HepG2 (cell line): ENCODE measurements around the gene PSMD5. TPM values are rescaled to one million over a fixed set of nuclear protein-coding genes. Genes with fewer than 3 reads are reported as not detected.

Experiments
- BCL6 ChIP-seq: IDR thresholded peaks from 2 replicates; pipeline ENCODE4 v1.6.1; 2016; ENCODE audit warnings: missing genetic modification reagents, missing compliant biosample characterization
- DBP ChIP-seq: sonication (generic); formaldehyde crosslinking; IDR thresholded peaks from 2 replicates; pipeline ENCODE4 v1.4.0; 2020; ENCODE audit warnings: missing genetic modification reagents; ENCODE audit errors: not compliant biosample characterization
- DRAP1 ChIP-seq: IDR thresholded peaks from 2 replicates; pipeline ENCODE4 v1.6.1; 2016; ENCODE audit warnings: missing genetic modification reagents, missing compliant biosample characterization
- GATA4 ChIP-seq: sonication (generic); IDR thresholded peaks from 2 replicates; pipeline ENCODE4 v1.6.1; 2016; ENCODE audit warnings: antibody characterized with exemption, low read depth, borderline replicate concordance
- HES4 ChIP-seq: sonication (generic); formaldehyde crosslinking; IDR thresholded peaks from 2 replicates; pipeline ENCODE4 v1.9.0; 2021; ENCODE audit warnings: mild to moderate bottlenecking, missing genetic modification reagents, borderline replicate concordance
- HHEX ChIP-seq: IDR thresholded peaks from 2 replicates; pipeline ENCODE4 v1.6.1; 2016; ENCODE audit warnings: control low read depth
- HNRNPH1 ChIP-seq: fragments of 200-400 bp; formaldehyde crosslinking; optimal IDR thresholded peaks from 2 replicates; pipeline ENCODE3; 2017; ENCODE audit warnings: mild to moderate bottlenecking, low read depth, low read length
- LBX2 ChIP-seq: sonication (generic); formaldehyde crosslinking; IDR thresholded peaks from 2 replicates; pipeline ENCODE4 v1.5.0; 2020; ENCODE audit warnings: missing genetic modification reagents, mild to moderate bottlenecking, borderline replicate concordance
- MAF1 ChIP-seq: sonication (generic); formaldehyde crosslinking; IDR thresholded peaks from 2 replicates; pipeline ENCODE4 v1.5.0; 2020; ENCODE audit warnings: missing genetic modification reagents, borderline replicate concordance
- REPIN1 ChIP-seq: sonication (generic); formaldehyde crosslinking; IDR thresholded peaks from 2 replicates; pipeline ENCODE4 v1.8.0; 2022; ENCODE audit warnings: missing genetic modification reagents, low read depth, mild to moderate bottlenecking, borderline replicate concordance
- SAP130 ChIP-seq: IDR thresholded peaks from 2 replicates; pipeline ENCODE4 v1.6.1; 2016; ENCODE audit warnings: low read depth
- SIX4 ChIP-seq: sonication (generic); formaldehyde crosslinking; IDR thresholded peaks from 2 replicates; pipeline ENCODE4 v1.4.0; 2020; ENCODE audit warnings: missing genetic modification reagents
- SNAI1 ChIP-seq: sonication (generic); formaldehyde crosslinking; IDR thresholded peaks from 2 replicates; pipeline ENCODE4 v1.5.0; 2020; ENCODE audit warnings: mild to moderate bottlenecking, missing genetic modification reagents, borderline replicate concordance
- SNAPC2 ChIP-seq: sonication (generic); formaldehyde crosslinking; IDR thresholded peaks from 2 replicates; pipeline ENCODE4 v1.8.1; 2022; ENCODE audit warnings: mild to moderate bottlenecking, missing genetic modification reagents
- ZBTB38 ChIP-seq: sonication (generic); formaldehyde crosslinking; IDR thresholded peaks from 2 replicates; pipeline ENCODE4 v1.5.1; 2020; ENCODE audit warnings: mild to moderate bottlenecking, missing genetic modification reagents
- ZNF44 ChIP-seq: sonication (generic); formaldehyde crosslinking; IDR thresholded peaks from 2 replicates; pipeline ENCODE4 v1.5.1; 2020; ENCODE audit warnings: mild to moderate bottlenecking, missing genetic modification reagents
- ZNF777 ChIP-seq: sonication (generic); formaldehyde crosslinking; IDR thresholded peaks from 2 replicates; pipeline ENCODE4 v1.4.0; 2020; ENCODE audit warnings: missing genetic modification reagents
- ZNF790 ChIP-seq: sonication (generic); formaldehyde crosslinking; IDR thresholded peaks from 2 replicates; pipeline ENCODE4 v1.8.0; 2022; ENCODE audit warnings: missing genetic modification reagents, mild to moderate bottlenecking, borderline replicate concordance
- ZSCAN25 ChIP-seq: sonication (generic); formaldehyde crosslinking; IDR thresholded peaks from 2 replicates; pipeline ENCODE4 v1.8.0; 2022; ENCODE audit warnings: mild to moderate bottlenecking, missing genetic modification reagents
- polyA plus RNA-seq, 8 experiments: library from polyadenylated mRNA; depleted of rRNA in 3 of 8; stranded (reverse) in 7 of 8; unstranded in 1 of 8; fragments of >200 nt; fragmentation: Illumina TruSeq in 4 of 8; extraction: Trizol in 4 of 8; gene quantifications; 2 replicates each; pipeline versions ENCODE4 v1.2.1 to v1.2.3, GENCODE V29; 2011 to 2016; ENCODE audit warnings: low read depth in 4 of 8, missing spikeins in 1 of 8, mixed read lengths in 1 of 8; ENCODE audit not compliant: insufficient read depth in 1 of 8
- total RNA-seq, 5 experiments: library from RNA; depleted of rRNA; stranded (reverse); fragments of >200 nt; fragmentation: Illumina TruSeq; extraction: Trizol; gene quantifications; 2 replicates each; pipeline ENCODE4 v1.2.3, GENCODE V29; 2016; ENCODE audit warnings: low read depth in 1 of 5
- TF ChIP-seq, protein P1 (sequence below): sonication (generic); formaldehyde crosslinking; IDR thresholded peaks from 2 replicates; pipeline ENCODE4 v1.5.0; 2020; ENCODE audit warnings: missing genetic modification reagents, mild to moderate bottlenecking, borderline replicate concordance
- TF ChIP-seq, protein P2 (sequence below): sonication (generic); formaldehyde crosslinking; IDR thresholded peaks from 2 replicates; pipeline ENCODE4 v1.4.0; 2020; ENCODE audit warnings: mild to moderate bottlenecking, missing genetic modification reagents

The PSMD5 gene
- total and polyA plus RNA-seq, 2 of the 13 experiments (the other 11 are each of a cell fraction or from before 2014, with no cell fraction given) = 12.7 to 18.1 TPM

DNA sequence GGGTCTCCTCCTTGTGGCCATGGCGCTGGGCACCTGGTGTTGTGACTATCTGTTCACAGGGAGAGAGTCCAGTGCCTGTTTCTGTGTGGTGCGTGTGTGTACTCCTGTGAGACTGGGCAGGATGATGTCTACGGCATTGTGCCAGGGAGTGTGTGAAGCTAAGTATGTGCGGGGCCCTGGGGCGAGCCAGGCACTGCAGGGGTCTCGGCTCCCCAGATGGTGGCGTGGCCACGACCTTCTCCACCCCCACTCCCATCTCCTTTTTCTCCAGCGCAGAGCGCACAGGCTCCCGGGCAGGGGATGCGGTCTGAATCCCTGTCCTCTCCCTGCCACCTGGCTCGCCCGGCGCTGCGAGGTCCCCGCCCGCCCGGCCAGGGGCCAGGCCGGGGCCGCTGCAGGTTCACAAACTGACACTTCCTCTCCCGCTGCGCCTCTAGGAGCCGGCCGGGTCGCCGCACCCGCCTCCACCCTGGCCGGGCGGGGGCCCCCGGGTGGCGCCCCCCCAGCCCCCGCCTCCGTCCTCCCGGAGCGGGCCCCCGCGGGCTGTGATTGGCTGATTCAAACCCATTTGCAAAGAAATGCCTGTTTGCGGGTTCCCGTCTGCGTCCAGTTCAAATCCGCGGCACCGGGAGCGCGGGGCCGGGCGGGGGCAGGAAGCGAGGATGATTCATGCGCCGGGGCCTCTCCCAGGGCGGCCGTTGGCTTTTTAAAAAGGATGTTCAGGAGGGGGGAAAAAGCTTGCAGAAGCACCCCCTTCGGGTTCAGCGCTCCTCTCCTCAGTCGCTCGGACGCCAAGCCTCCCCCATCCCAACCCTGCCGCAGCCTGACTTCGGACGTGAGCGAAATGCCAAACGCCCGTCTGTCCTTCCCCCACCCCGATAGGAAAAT is 33.5 kb upstream of the PSMD5 start (continued):
- no peak for TF ChIP-seq DBP (CRISPR knock-in tag)
- no peak; the same call in 1 of the 2 replicates for TF ChIP-seq ZBTB38 (CRISPR knock-in tag)
- TF ChIP-seq HHEX (CRISPR knock-in tag) = no peak
- TF ChIP-seq GATA4 = no peak
- TF ChIP-seq, protein P1, sequence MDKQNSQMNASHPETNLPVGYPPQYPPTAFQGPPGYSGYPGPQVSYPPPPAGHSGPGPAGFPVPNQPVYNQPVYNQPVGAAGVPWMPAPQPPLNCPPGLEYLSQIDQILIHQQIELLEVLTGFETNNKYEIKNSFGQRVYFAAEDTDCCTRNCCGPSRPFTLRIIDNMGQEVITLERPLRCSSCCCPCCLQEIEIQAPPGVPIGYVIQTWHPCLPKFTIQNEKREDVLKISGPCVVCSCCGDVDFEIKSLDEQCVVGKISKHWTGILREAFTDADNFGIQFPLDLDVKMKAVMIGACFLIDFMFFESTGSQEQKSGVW (CRISPR knock-in tag) = no peak
- TF ChIP-seq SIX4 (CRISPR knock-in tag) = no peak
- peak; percentile 33; the same call in 1 of the 2 replicates for TF ChIP-seq REPIN1 (CRISPR knock-in tag)
- TF ChIP-seq SNAI1 (CRISPR knock-in tag) = no peak
- TF ChIP-seq SAP130 (CRISPR knock-in tag) = peak; percentile 75
- TF ChIP-seq BCL6 (CRISPR knock-in tag) = no peak
- TF ChIP-seq HES4 (CRISPR knock-in tag) = no peak
- TF ChIP-seq, protein P2, sequence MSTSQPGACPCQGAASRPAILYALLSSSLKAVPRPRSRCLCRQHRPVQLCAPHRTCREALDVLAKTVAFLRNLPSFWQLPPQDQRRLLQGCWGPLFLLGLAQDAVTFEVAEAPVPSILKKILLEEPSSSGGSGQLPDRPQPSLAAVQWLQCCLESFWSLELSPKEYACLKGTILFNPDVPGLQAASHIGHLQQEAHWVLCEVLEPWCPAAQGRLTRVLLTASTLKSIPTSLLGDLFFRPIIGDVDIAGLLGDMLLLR (CRISPR knock-in tag) = 0 out of 2 replicates have a peak, but pooled peaks have one; percentile 26
- TF ChIP-seq DRAP1 (CRISPR knock-in tag) = peak; percentile 44; the same call in 1 of the 2 replicates
- peak; percentile 76 for TF ChIP-seq SNAPC2 (CRISPR knock-in tag)
- TF ChIP-seq ZNF790 (CRISPR knock-in tag) = no peak
- 0 out of 2 replicates have a peak, but pooled peaks have one; percentile 48 for TF ChIP-seq LBX2 (CRISPR knock-in tag)
- TF ChIP-seq MAF1 = no peak
- TF ChIP-seq ZNF44 (CRISPR knock-in tag) = no peak
- peak; percentile 89 for TF ChIP-seq ZNF777
- TF ChIP-seq ZSCAN25 (CRISPR knock-in tag) = 0 out of 2 replicates have a peak, but pooled peaks have one; percentile 32
- no peak for TF ChIP-seq HNRNPH1
